BE2C (cell line): ENCODE measurements around the gene ESPNL.

ENCODE experiments used
- DNase-seq: peaks from one replicate; pipeline ENCODE4 v3.0.0-alpha.2; 2020
- H3K27me3 ChIP-seq: fragments of 250-450 bp; sonication (Bioruptor Pico); 2 replicates; pipeline ENCODE4 v1.5.1; 2020; ENCODE audit warnings: mild to moderate bottlenecking
- H3K36me3 ChIP-seq: fragments of 250-450 bp; sonication (Bioruptor Pico); 2 replicates; pipeline ENCODE4 v1.5.1; 2020; ENCODE audit warnings: mild to moderate bottlenecking
- H3K4me1 ChIP-seq: fragments of 250-450 bp; sonication (Bioruptor Pico); 2 replicates; pipeline ENCODE4 v1.5.1; 2020
- H3K4me3 ChIP-seq: 2 replicates; pipeline ENCODE4 v1.5.1; 2011; ENCODE audit warnings: low read depth, low read length
- H3K9me3 ChIP-seq: fragments of 250-450 bp; sonication (Bioruptor Pico); 2 replicates; pipeline ENCODE4 v1.5.1; 2020
- TF ChIP-seq, protein P1 (sequence below): IDR thresholded peaks from 2 replicates; pipeline ENCODE4 v1.5.1; 2012; ENCODE audit warnings: mild to moderate bottlenecking, low read depth, low read length

Gene ESPNL

DNA sequence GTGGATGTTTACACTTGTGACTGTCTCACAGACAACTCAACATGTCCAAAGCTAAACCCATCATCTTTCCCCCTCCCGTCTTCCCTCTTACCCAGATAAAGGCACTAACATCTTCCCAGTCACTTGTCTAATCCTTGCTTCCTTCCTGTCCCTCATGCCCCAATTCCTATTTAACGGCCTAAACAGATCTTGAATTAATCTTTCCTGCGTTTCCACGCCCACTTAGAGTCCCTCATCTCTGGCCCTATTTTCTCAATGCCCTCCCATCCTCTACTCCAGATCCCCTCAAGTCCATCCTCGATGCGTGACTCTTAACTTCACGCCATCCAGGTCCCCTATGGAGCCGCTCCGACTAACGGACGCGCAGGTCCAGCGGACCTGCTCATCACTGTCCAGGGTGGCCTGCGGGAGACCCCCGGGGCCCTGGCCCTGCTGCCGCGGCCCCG lies 40.0 kb upstream of the ESPNL start:
- H3K4me1 ChIP-seq = no peaks in the 10 kb centered on the region
- TF ChIP-seq, protein P1, sequence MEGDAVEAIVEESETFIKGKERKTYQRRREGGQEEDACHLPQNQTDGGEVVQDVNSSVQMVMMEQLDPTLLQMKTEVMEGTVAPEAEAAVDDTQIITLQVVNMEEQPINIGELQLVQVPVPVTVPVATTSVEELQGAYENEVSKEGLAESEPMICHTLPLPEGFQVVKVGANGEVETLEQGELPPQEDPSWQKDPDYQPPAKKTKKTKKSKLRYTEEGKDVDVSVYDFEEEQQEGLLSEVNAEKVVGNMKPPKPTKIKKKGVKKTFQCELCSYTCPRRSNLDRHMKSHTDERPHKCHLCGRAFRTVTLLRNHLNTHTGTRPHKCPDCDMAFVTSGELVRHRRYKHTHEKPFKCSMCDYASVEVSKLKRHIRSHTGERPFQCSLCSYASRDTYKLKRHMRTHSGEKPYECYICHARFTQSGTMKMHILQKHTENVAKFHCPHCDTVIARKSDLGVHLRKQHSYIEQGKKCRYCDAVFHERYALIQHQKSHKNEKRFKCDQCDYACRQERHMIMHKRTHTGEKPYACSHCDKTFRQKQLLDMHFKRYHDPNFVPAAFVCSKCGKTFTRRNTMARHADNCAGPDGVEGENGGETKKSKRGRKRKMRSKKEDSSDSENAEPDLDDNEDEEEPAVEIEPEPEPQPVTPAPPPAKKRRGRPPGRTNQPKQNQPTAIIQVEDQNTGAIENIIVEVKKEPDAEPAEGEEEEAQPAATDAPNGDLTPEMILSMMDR = no peak

DNA sequence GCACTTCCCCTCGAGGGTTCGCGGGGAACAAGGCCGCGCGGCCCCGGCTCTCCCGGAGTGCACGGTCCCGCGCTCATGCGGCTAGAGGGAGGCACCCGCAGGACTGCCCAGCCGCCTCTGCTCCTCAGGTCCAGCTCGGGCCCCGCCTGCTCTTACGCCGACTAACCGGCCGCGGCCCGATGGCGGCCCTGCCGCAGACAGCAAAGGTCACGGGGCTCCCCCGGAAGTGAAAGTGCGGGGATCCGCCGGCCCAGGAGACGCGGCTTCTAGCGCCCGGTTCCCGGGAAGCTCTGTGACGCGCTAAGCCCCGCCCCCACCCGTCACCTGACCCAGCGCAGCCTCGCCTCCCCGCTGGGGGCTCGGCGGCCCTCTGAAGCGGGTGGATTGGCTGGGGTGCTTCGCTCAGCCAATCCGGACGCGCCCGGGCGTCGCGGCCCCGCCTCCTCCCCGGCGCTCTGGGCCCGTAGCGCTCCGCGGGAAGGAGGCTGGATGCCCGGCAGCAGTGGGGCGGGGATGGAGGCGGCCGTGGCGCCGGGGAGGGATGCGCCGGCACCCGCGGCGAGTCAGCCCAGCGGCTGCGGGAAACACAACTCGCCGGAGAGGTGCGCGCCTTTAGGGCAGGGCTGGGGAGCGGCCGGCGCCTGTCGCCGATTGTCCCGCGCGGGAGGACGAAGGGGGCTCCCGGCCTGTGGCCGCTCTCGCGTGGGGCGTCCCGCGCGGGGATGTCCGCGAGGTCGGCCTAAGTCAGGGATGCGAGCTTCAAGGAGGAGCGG lies 39.4 kb upstream of the ESPNL start, which contains the start of gene SCLY:
SCLY (plus strand) TSS at position 460 of the 773 bp plus-strand sequence; CDS start at position 514, 54 bp downstream.
- Histone ChIP-seq H3K27me3 (no peaks in the 10 kb centered on the region), H3K9me3 (no peaks in the 10 kb centered on the region), H3K4me3 (peak within 1 kb of the TSS; percentile 99), H3K36me3 (peaks cover 15% of the 10 kb centered on the region), H3K4me1 (no peaks in the 10 kb centered on the region)
- DNase-seq = peak; percentile 99
- TF ChIP-seq, protein P1 = no peak

More for the DNA sequence above, 40.0 kb upstream of the ESPNL start:
- H3K27me3 ChIP-seq = no peaks in the 10 kb centered on the region
- no peaks in the 10 kb centered on the region for H3K9me3 ChIP-seq
- no peak for DNase-seq
- H3K36me3 ChIP-seq = peaks cover 12% of the 10 kb centered on the region
- peak overlapping the region; percentile 98 for H3K4me3 ChIP-seq

DNA sequence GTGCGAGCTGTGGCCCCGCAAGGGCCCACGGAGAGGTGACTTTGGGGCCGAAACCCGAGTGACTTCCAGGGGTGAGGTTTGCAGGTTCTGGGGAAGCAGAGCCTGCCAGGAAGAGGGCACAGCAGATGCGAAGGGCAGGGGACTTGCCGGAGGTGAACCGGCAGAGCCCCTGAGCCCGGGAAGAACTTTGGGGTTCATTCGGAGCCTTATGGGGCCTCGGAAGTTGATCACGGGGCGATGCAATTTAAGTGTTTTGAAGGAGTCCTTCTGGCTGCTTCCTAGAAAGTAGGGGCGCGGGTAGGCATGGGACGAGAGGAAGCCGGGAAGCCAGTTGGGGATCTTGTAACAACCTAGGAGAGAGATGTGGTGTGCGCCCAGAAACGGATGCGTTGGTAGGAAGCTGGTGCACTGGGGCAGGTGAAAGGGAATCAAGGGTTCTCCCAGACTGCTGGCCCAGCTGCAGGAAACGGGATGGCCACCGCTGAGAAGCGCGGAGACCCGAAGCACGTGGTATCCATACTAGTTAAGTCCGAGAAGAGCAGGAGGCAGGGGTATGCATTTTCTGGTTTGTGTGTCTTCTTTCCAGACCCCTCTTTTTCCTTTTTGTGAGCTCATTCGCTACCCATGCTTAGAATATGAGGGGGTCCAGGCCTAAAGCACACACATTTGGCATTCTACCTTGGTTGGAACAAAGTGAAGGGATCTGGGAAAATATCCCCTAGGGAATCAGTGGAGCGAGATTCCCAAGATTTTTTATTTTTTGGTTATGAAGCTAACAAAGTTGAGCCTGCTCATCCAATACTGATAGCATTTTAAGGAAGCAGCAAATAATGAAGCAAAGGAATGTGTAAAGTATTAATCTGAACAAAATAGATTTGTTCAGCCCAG lies 38.6 kb upstream of the ESPNL start:
- no peaks in the 10 kb centered on the region for H3K9me3 ChIP-seq
- peak; percentile 57 for DNase-seq
- TF ChIP-seq, protein P1 = 0 out of 2 replicates have a peak, but pooled peaks have one; percentile 5
- peak overlapping the region; percentile 99 for H3K4me3 ChIP-seq
- no peaks in the 10 kb centered on the region for H3K4me1 ChIP-seq
- H3K27me3 ChIP-seq = no peaks in the 10 kb centered on the region
- H3K36me3 ChIP-seq = peaks cover 23% of the 10 kb centered on the region

DNA sequence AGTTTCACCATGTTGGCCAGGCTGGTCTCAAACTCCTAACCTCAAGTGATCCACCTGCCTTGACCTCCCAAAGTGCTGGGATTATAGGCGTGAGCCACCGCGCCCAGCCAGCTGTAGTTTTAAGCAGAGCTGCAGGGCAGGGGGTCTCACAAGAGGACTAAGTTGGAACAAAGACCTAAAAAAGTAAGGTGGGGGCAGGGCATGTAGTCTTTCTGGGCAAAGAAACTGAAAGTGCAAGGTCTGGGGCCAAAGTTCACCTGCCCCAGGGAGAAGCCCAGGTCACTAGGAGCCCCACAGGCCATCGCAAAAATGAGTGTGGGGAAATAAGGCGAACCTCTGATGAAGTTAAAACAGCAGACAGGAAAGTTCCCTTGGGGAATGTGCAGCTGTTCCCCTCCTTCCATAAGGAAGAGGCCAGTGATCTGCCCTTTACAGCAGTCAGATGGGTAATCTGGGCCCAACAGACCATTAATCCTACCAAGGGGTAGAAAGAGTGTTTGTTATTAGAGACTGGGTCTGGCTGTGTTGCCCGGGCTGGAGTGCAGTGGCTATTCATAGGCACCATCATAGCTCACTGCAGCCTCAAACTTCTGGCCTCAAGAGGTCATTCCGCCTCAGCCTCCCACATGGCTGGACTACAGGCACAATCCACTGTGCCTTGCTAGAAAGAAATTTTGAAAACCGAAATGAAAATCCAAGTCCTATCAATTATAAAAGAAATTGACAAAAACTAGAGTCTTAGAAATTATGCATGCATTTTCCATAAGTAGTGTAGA lies 36.5 kb upstream of the ESPNL start:
- peaks cover 28% of the 10 kb centered on the region for H3K36me3 ChIP-seq
- no peak for DNase-seq
- TF ChIP-seq, protein P1 = no peak
- H3K27me3 ChIP-seq = no peaks in the 10 kb centered on the region
- H3K4me3 ChIP-seq = no peak overlapping the region
- H3K4me1 ChIP-seq = no peaks in the 10 kb centered on the region
- no peaks in the 10 kb centered on the region for H3K9me3 ChIP-seq

DNA sequence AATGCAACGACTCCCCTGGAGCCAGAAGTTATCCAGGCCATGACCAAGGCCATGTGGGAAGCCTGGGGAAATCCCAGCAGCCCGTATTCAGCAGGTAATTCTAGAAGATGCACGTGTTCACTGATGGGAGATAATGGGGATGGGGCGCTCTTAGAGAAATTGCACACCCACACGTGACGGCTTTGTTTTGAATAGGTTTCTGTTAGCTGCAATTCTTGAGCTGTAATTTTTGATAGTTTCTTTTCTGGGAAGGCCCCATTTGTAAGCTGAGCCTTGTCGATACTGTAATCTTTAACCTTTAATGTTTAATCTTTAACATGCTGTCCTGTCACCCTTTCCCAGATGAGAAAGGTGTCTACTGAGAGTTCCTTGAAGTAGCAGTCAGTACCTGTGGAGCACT lies 35.8 kb upstream of the ESPNL start:
- DNase-seq = no peak
- H3K4me3 ChIP-seq = no peak overlapping the region
- H3K27me3 ChIP-seq = no peaks in the 10 kb centered on the region
- no peaks in the 10 kb centered on the region for H3K9me3 ChIP-seq
- H3K36me3 ChIP-seq = peaks cover 32% of the 10 kb centered on the region
- H3K4me1 ChIP-seq = no peaks in the 10 kb centered on the region
- TF ChIP-seq, protein P1 = no peak
